GM12872 (cell line): ENCODE measurements around the gene NBPF9.
"Not testable (repeated sequence)": the region's sequence is repeated elsewhere in the genome, so short reads cannot be mapped to it uniquely, and the experiment has no call there.

Experiments used
- TF ChIP-seq, protein P1 (sequence below): IDR thresholded peaks from 3 replicates; pipeline ENCODE4 v1.5.1; 2011; ENCODE audit warnings: low read depth, mild to moderate bottlenecking, low read length, moderate library complexity; ENCODE audit not compliant: insufficient read depth

The NBPF9 gene, protein sequence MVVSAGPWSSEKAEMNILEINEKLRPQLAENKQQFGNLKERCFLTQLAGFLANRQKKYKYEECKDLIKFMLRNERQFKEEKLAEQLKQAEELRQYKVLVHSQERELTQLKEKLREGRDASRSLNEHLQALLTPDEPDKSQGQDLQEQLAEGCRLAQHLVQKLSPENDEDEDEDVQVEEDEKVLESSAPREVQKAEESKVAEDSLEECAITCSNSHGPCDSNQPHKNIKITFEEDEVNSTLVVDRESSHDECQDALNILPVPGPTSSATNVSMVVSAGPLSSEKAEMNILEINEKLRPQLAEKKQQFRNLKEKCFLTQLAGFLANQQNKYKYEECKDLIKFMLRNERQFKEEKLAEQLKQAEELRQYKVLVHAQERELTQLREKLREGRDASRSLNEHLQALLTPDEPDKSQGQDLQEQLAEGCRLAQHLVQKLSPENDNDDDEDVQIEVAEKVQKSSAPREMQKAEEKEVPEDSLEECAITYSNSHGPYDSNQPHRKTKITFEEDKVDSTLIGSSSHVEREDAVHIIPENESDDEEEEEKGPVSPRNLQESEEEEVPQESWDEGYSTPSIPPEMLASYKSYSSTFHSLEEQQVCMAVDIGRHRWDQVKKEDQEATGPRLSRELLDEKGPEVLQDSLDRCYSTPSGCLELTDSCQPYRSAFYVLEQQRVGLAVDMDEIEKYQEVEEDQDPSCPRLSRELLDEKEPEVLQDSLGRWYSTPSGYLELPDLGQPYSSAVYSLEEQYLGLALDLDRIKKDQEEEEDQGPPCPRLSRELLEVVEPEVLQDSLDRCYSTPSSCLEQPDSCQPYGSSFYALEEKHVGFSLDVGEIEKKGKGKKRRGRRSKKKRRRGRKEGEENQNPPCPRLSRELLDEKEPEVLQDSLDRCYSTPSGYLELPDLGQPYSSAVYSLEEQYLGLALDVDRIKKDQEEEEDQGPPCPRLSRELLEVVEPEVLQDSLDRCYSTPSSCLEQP (N-terminal part only)

DNA sequence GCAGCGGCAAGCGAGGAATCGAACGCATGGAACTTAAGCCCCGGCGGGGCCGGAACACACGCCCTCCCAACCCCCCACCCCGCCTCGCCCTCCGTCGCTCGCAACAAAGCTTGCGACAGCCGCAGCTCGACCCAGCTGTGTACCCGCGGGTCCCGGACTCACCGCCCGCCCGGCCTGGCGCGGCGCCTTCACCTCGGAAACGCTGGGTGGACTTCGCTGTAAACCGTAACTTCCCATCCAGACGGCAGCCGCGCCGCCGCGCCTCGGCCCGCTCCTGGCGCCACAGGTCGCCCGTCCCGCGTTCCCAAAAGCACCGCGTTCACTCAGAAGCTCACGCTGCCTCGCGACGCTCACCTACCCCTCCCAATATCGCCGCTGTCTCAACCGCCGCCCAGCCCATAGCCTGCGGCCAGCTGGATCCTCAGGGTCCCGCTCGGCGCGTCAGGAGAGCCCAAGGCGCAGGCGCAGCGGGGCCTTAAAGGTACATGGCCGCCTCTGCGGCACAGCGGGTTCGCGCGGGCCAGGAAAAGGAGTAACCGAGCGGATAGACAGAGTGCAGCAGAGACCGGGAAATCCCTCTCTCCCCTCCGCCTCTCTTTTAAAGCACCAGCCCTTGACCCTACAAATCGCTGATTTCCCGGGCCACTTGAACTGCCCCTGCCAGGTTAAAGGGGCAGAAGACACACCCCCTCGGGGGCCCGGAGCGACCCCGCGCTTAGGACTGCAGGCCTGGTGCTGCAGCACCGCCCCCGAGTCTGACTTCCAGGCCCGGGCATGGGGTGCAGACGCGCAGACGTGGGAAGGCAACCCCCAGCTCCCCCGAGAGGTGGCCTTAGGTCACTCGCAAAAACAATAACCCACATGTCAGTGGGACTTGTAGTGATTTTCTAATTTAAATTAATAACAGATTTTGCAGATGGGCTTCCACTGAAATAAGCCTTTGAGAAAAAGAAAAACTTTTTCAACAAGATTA is at the start of gene NBPF9:
TSS of gene NBPF9 (minus strand) at position 443 of the 973 bp plus-strand sequence. CDS start 21,412 bp downstream, outside the sequence.
- TF ChIP-seq, protein P1, sequence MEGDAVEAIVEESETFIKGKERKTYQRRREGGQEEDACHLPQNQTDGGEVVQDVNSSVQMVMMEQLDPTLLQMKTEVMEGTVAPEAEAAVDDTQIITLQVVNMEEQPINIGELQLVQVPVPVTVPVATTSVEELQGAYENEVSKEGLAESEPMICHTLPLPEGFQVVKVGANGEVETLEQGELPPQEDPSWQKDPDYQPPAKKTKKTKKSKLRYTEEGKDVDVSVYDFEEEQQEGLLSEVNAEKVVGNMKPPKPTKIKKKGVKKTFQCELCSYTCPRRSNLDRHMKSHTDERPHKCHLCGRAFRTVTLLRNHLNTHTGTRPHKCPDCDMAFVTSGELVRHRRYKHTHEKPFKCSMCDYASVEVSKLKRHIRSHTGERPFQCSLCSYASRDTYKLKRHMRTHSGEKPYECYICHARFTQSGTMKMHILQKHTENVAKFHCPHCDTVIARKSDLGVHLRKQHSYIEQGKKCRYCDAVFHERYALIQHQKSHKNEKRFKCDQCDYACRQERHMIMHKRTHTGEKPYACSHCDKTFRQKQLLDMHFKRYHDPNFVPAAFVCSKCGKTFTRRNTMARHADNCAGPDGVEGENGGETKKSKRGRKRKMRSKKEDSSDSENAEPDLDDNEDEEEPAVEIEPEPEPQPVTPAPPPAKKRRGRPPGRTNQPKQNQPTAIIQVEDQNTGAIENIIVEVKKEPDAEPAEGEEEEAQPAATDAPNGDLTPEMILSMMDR, result not testable (repeated sequence)
